Spleen (tissue), 11 donors: ENCODE data around the gene GPR62. TPM values are rescaled to one million over a fixed set of nuclear protein-coding genes. Genes with fewer than 3 reads are reported as not detected.

Experiments
- DNase-seq: peaks from one replicate; pipeline ENCODE4 v3.0.0-alpha.2; 2020
- H3K27ac ChIP-seq, 8 donors: fragments of 200-600 bp; sonication (generic) in 7 of 8; 1 replicate in 4 of 8; 2 replicates in 4 of 8; pipeline versions ENCODE4 v1.5.0 to v1.8.0; 2016 to 2021; ENCODE audit warnings: inconsistent platforms in 4 of 8, mild to moderate bottlenecking in 4 of 8, moderate library complexity in 1 of 8
- H3K27me3 ChIP-seq, 7 donors: fragments of 200-600 bp; sonication (generic) in 6 of 7; replicated peaks in 1 of 7; 1 replicate in 4 of 7; 2 replicates in 3 of 7; pipeline versions ENCODE4 v1.5.0 to v1.8.0; 2016 to 2021; ENCODE audit warnings: inconsistent platforms in 3 of 7, mild to moderate bottlenecking in 1 of 7
- H3K36me3 ChIP-seq, 6 donors: fragments of 200-600 bp; sonication (generic) in 5 of 6; 1 replicate in 4 of 6; 2 replicates in 2 of 6; pipeline versions ENCODE4 v1.5.0 to v1.8.0; 2016 to 2021; ENCODE audit warnings: inconsistent platforms in 2 of 6
- H3K4me1 ChIP-seq, 6 donors: fragments of 200-600 bp; sonication (generic) in 5 of 6; 1 replicate in 3 of 6; 2 replicates in 3 of 6; pipeline versions ENCODE4 v1.5.0 to v1.8.0; 2016 to 2021; ENCODE audit warnings: inconsistent platforms in 3 of 6
- H3K4me3 ChIP-seq, 8 donors: fragments of 200-600 bp; sonication (generic) in 7 of 8; 1 replicate in 4 of 8; 2 replicates in 4 of 8; pipeline versions ENCODE4 v1.5.0 to v1.8.0; 2016 to 2021; ENCODE audit warnings: inconsistent platforms in 4 of 8, mild to moderate bottlenecking in 4 of 8, moderate library complexity in 2 of 8
- H3K9me3 ChIP-seq, 8 donors: fragments of 200-600 bp; sonication (generic) in 7 of 8; 1 replicate in 4 of 8; 2 replicates in 4 of 8; pipeline versions ENCODE4 v1.5.0 to v1.8.0; 2016 to 2021; ENCODE audit warnings: inconsistent platforms in 4 of 8
- POLR2A ChIP-seq, 3 donors: fragments of 450-650 bp; IDR thresholded peaks; one replicate each; pipeline ENCODE4 v1.5.1; 2017; ENCODE audit warnings: antibody characterized with exemption in 3 of 3, mild to moderate bottlenecking in 1 of 3
- POLR2AphosphoS5 ChIP-seq, 3 donors: sonication (generic); formaldehyde crosslinking; IDR thresholded peaks; one replicate each; pipeline ENCODE4 v1.5.1; 2017; ENCODE audit warnings: antibody characterized with exemption in 3 of 3
- WGBS, 5 donors: extraction: QIAGEN DNeasy Blood & Tissue Kit in 3 of 5; methylation state at CpG; one replicate each; pipeline versions ENCODE4 v1.1.5 to v1.1.7; 2013 to 2018; 5-methylcytosine and 5-hydroxymethylcytosine counted together
- intact Hi-C: fragments of 100-400 bp; cut with DNase I; formaldehyde crosslinking; loops from one replicate; pipeline ENCODE4 v1.15.0; 2023; ENCODE audit warnings: low total_unique reads
- polyA plus RNA-seq, 3 donors: library from polyadenylated mRNA; stranded (reverse); fragments of 200-250 nt; gene quantifications; one replicate each; pipeline ENCODE4 v1.2.1, GENCODE V29; 2013
- total RNA-seq, 7 donors: library from RNA; depleted of rRNA in 3 of 7; stranded (reverse); fragments of >200 nt in 3 of 7; fragmentation: NEBNext Ultra II Directional in 4 of 7; extraction: Animal tissue kit (Norgen Biotek cat#: 25700) in 4 of 7; gene quantifications; one replicate each; pipeline versions ENCODE4 v1.1.0 to v1.2.1, GENCODE V29; 2016 to 2021
- TF ChIP-seq, protein P1 (sequence below), 11 experiments: fragments of 200-600 bp in 7 of 11; fragments of 450-650 bp in 4 of 11; sonication (generic) in 4 of 11; IDR thresholded peaks in 8 of 11; conservative IDR thresholded peaks in 3 of 11; 1 replicate in 7 of 11; 2 replicates in 4 of 11; pipeline versions ENCODE4 v1.4.0 to v1.8.0; 2016 to 2021; ENCODE audit warnings: antibody characterized with exemption in 11 of 11, inconsistent platforms in 4 of 11, mild to moderate bottlenecking in 1 of 11
- donor health status: healthy with polysubstance abuse.
- donor health status: DM: no; HTN: no; CAD: no; lungs with moderate emphysema.
- donor health status: DM: no; HTN: no; CAD: no.
- donor health status: Bipolar disorder and iron deficiency.
- donor health status: healthy.
- donor health status: DM: no; HTN: no; CAD: no.
- donor health status: DM: yes; HTN: yes; CAD: no.

Gene GPR62
- total and polyA plus RNA-seq, 10 donors, result 0.04 to 0.39 (median 0.05) TPM; not detected in 6

DNA sequence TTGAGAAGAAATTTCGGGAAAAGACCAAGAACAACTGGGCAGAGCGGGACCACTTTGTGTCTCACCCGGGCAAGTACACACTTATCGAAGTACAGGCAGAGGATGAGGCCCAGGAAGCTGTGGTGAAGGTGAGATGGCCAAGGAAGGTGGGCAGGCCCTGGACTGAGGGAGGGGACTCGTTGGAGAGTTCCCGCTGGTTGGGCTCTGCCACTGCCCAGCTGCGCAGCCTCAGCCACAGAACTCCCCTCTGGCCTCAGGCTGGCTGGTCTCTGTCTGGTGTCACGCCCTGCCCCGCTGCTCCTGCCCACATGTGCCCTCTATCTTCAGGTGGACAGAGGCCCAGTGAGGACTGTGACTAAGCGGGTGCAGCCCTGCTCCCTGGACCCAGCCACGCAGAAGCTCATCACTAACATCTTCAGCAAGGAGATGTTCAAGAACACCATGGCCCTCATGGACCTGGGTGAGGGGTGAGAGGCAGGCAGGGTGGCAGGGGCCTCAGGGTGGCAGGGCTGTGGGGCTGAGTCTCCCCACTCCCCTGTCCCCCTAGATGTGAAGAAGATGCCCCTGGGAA is 10.6 kb upstream of the GPR62 start:
- no peak for TF ChIP-seq POLR2AphosphoS5 (IDR thresholded peaks at IDR 0.05)
- TF ChIP-seq, protein P1, sequence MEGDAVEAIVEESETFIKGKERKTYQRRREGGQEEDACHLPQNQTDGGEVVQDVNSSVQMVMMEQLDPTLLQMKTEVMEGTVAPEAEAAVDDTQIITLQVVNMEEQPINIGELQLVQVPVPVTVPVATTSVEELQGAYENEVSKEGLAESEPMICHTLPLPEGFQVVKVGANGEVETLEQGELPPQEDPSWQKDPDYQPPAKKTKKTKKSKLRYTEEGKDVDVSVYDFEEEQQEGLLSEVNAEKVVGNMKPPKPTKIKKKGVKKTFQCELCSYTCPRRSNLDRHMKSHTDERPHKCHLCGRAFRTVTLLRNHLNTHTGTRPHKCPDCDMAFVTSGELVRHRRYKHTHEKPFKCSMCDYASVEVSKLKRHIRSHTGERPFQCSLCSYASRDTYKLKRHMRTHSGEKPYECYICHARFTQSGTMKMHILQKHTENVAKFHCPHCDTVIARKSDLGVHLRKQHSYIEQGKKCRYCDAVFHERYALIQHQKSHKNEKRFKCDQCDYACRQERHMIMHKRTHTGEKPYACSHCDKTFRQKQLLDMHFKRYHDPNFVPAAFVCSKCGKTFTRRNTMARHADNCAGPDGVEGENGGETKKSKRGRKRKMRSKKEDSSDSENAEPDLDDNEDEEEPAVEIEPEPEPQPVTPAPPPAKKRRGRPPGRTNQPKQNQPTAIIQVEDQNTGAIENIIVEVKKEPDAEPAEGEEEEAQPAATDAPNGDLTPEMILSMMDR (IDR thresholded peaks at IDR 0.05 in 8 of 11, conservative IDR thresholded peaks at IDR 0.05 in 3 of 11), result no peak
- TF ChIP-seq POLR2A (IDR thresholded peaks at IDR 0.05), result no peak
- H3K9me3 ChIP-seq, result no peaks in the 10 kb centered on the region
- intact Hi-C loops, result loop anchor here (5.0 to 10.0 kb wide), 2 partner anchors 50 to 198 kb away; partner anchors contain the start of gene RPL29
- 85 to 95% (median 87%) methylated on average over 9 to 11 of the region's 11 CpGs for WGBS, 5 donors
- H3K27me3 ChIP-seq, result no peaks in the 10 kb centered on the region
- H3K4me3 ChIP-seq, result no peak overlapping the region
- H3K36me3 ChIP-seq, result peaks cover 0 to 50% (median 9%) of the 10 kb centered on the region in 6 donors
- H3K4me1 ChIP-seq, result peaks cover 15 to 39% (median 32%) of the 10 kb centered on the region in 6 donors
- peak; percentile 74 for DNase-seq
- H3K27ac ChIP-seq, result no peak overlapping the region

DNA sequence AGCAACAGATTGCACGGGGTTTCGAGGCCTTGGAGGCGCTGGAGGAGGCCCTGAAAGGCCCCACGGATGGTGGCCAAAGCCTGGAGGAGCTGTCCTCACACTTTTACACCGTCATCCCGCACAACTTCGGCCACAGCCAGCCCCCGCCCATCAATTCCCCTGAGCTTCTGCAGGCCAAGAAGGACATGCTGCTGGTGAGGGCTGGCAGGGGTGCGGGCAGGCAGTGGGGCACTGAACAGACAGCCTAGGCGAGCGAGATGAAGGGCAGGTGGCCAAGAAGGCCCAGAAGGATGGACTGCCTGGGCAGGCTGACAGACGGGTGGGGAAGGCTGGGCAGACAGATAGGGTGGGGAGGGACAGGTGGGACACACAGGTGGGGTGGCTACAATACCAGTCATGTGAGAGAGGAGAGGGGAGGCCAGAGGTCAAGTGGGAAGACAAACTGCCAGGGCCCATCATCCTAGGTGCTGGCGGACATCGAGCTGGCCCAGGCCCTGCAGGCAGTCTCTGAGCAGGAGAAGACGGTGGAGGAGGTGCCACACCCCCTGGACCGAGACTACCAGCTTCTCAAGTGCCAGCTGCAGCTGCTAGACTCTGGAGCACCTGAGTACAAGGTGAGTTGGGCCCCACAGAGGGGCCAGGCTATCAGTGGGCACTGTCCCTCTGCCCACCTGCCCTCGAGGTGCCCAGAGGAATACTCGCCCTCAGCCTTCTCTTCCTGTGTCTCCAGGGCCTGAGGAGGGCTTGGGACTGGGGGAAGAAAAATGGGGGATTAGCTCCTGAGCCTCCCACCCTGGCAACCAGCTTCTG is 9.9 kb upstream of the GPR62 start:
- no peak overlapping the region for H3K4me3 ChIP-seq
- H3K36me3 ChIP-seq, result peaks cover 0 to 50% (median 9%) of the 10 kb centered on the region in 6 donors
- no peaks in the 10 kb centered on the region for H3K9me3 ChIP-seq
- intact Hi-C loops, result loop anchor here (5.0 to 10.0 kb wide), 2 partner anchors 50 to 197 kb away; partner anchors contain the start of gene RPL29
- DNase-seq, result peak; percentile 69
- TF ChIP-seq POLR2A (IDR thresholded peaks at IDR 0.05) (no peak), POLR2AphosphoS5 (IDR thresholded peaks at IDR 0.05) (no peak)
- TF ChIP-seq, protein P1 (IDR thresholded peaks at IDR 0.05 in 8 of 11, conservative IDR thresholded peaks at IDR 0.05 in 3 of 11), result no peak
- 91 to 96% (median 94%) methylated on average over 10 to 18 of the region's 18 CpGs for WGBS, 5 donors
- peaks cover 15 to 33% (median 27%) of the 10 kb centered on the region in 6 donors for H3K4me1 ChIP-seq
- H3K27me3 ChIP-seq, result no peaks in the 10 kb centered on the region
- no peak overlapping the region for H3K27ac ChIP-seq

DNA sequence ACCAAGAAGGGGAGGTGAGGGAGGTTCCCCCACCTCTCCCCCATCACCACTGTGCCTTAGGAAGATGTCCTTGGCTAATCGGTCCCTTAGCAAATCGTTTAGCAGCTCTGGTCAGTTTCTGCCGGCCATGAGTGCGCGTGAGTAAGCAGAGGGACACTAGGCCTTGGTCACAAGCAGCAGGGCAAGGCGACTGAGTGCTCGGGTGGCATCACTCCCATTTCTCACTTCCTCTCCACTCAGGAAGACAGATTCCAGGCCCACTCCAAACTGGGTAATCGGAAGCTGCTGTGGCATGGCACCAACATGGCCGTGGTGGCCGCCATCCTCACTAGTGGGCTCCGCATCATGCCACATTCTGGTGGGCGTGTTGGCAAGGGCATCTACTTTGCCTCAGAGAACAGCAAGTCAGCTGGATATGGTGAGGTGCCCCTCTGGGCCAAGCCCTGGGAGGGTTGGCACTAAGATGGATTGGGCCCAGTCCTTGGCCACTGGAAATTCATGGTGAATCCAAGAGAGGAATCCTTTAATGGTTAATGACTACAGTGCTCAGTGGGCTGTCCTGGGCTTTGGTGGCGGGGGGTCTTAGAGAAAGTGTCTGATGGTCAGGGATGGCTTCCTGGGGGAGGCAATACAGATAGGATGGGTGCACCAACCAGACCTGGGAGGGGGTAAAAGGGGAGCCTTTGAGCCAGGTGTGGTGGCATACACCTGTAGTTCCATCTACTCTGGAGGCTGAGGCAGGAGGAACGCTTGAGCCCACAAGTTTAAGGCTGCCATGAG is 9.1 kb upstream of the GPR62 start:
- no peak overlapping the region for H3K4me3 ChIP-seq
- H3K4me1 ChIP-seq, result peaks cover 10 to 24% (median 18%) of the 10 kb centered on the region in 6 donors
- H3K9me3 ChIP-seq, result no peaks in the 10 kb centered on the region
- H3K36me3 ChIP-seq, result peaks cover 0 to 50% (median 9%) of the 10 kb centered on the region in 6 donors
- 92 to 95% (median 93%) methylated on average over 11 to 14 of the region's 14 CpGs for WGBS, 5 donors
- H3K27me3 ChIP-seq, result no peaks in the 10 kb centered on the region
- intact Hi-C loops, result loop anchor here (5.0 to 10.0 kb wide), 2 partner anchors 49 to 196 kb away; partner anchors contain the start of gene RPL29
- peak; percentile 56 for DNase-seq
- TF ChIP-seq, protein P1 (IDR thresholded peaks at IDR 0.05 in 8 of 11, conservative IDR thresholded peaks at IDR 0.05 in 3 of 11), result no peak
- no peak for TF ChIP-seq POLR2AphosphoS5 (IDR thresholded peaks at IDR 0.05)
- TF ChIP-seq POLR2A (IDR thresholded peaks at IDR 0.05), result no peak
- no peak overlapping the region for H3K27ac ChIP-seq
